Brain microvascular endothelial cell (primary cell): ENCODE results near the gene TRPM4.

ENCODE experiments used
- DNase-seq: peaks from one replicate; pipeline ENCODE4 v3.0.0-alpha.2; 2020
- H3K27ac ChIP-seq: fragments of 250-450 bp; sonication (Bioruptor Pico); 2 replicates; pipeline ENCODE4 v1.5.1; 2020; ENCODE audit warnings: mild to moderate bottlenecking, moderate library complexity
- H3K27me3 ChIP-seq: fragments of 250-450 bp; sonication (Bioruptor Pico); replicated peaks from 2 replicates; pipeline ENCODE4 v1.5.1; 2020; ENCODE audit warnings: mild to moderate bottlenecking
- H3K36me3 ChIP-seq: fragments of 250-450 bp; sonication (Bioruptor Pico); replicated peaks from 2 replicates; pipeline ENCODE4 v1.5.1; 2020; ENCODE audit warnings: mild to moderate bottlenecking
- H3K4me3 ChIP-seq: 2 replicates; pipeline ENCODE4 v1.5.1; 2011; ENCODE audit warnings: low read depth, mild to moderate bottlenecking, control low read depth, low read length, moderate library complexity
- CTCF ChIP-seq: IDR thresholded peaks from 2 replicates; pipeline ENCODE4 v1.5.1; 2011; ENCODE audit warnings: low read depth, mild to moderate bottlenecking, moderate library complexity, low read length, control low read depth, inconsistent platforms; ENCODE audit errors: missing control alignments
- in situ Hi-C: cut with HindIII; loops from 2 replicates; pipeline ENCODE4 v1.10.0; 2017; ENCODE audit warnings: low sequenced_read_pairs, low pct_ligation_motif_present

TRPM4 gene

GRCh38 chr19:49113762-49114629, 43.6 kb upstream of the TRPM4 start, which contains the start of gene LIN7B:
TSS of gene LIN7B (plus strand) at chr19:49114370. CDS start at chr19:49114405, 35 bp downstream.
- DNase-seq: peak; percentile 17
- H3K27me3 ChIP-seq: no peaks in the 10 kb centered on the region
- peaks cover 6% of the 10 kb centered on the region for H3K36me3 ChIP-seq
- H3K27ac ChIP-seq: no peak within 1 kb of the TSS
- peak within 1 kb of the TSS; percentile 73 for H3K4me3 ChIP-seq
- peak; percentile 25 for TF ChIP-seq CTCF
- in situ Hi-C loops: no loop called here

GRCh38 chr19:49114630-49115363, 42.8 kb upstream of the TRPM4 start:
- H3K36me3 ChIP-seq: no peaks in the 10 kb centered on the region
- H3K27ac ChIP-seq: no peak overlapping the region
- H3K27me3 ChIP-seq: no peaks in the 10 kb centered on the region
- H3K4me3 ChIP-seq: peak overlapping the region; percentile 73
- DNase-seq: peak; percentile 23
- in situ Hi-C loops: no loop called here
- no peak for TF ChIP-seq CTCF

GRCh38 chr19:49116544-49116943, 41.0 kb upstream of the TRPM4 start:
- no peaks in the 10 kb centered on the region for H3K27me3 ChIP-seq
- no peak for TF ChIP-seq CTCF
- no peak overlapping the region for H3K27ac ChIP-seq
- no peak for DNase-seq
- H3K4me3 ChIP-seq: no peak overlapping the region
- no peaks in the 10 kb centered on the region for H3K36me3 ChIP-seq
- in situ Hi-C loops: no loop called here

- in situ Hi-C loops: no loop called here
- no peak for DNase-seq
- H3K27ac ChIP-seq: peak overlapping the region; percentile 73
- H3K36me3 ChIP-seq: no peaks in the 10 kb centered on the region
- H3K27me3 ChIP-seq: no peaks in the 10 kb centered on the region
- H3K4me3 ChIP-seq: peak overlapping the region; percentile 68
- TF ChIP-seq CTCF: no peak
These were observed 39.7 kb upstream of the TRPM4 start for GRCh38 chr19:49117677-49118564.

- H3K4me3 ChIP-seq: peak within 1 kb of the TSS; percentile 68
- no peak for TF ChIP-seq CTCF
- H3K27ac ChIP-seq: peak within 1 kb of the TSS; percentile 73
- in situ Hi-C loops: no loop called here
- DNase-seq: peak; percentile 81
- H3K27me3 ChIP-seq: no peaks in the 10 kb centered on the region
- no peaks in the 10 kb centered on the region for H3K36me3 ChIP-seq
These were observed 38.8 kb upstream of the TRPM4 start, which contains the start of gene C19orf73 for GRCh38 chr19:49118565-49119410. TSS of gene C19orf73 (minus strand) at chr19:49119143. CDS start at chr19:49119022, 121 bp downstream.
